Panc1 (cell line): ENCODE results near the gene MAGI3. TPM values are rescaled to one million over a fixed set of nuclear protein-coding genes. Genes with fewer than 3 reads are reported as not detected.

Experiments
- ATAC-seq: fragments of 200-7000 bp; cut with Tn5 transposase; 2 replicates; pipeline ENCODE4 v1.9.1; 2020; ENCODE audit warnings: mild to moderate bottlenecking, moderate library complexity
- BruUV-seq: library from RNA; stranded (reverse); fragments of 400-500 nt; replicated peaks from 2 replicates; lab custom pipeline; 2021; lab: Mats Ljungman, UMichigan
- CTCF ChIA-PET: fragments of 300-600 bp; sonication (Branson Sonifier 250); formaldehyde crosslinking; loops from one replicate; lab custom pipeline; 2022; ENCODE audit warnings: antibody characterized with exemption; lab: Charles Lee
- POLR2A ChIA-PET: fragments of 300-600 bp; sonication (Branson Sonifier 250); formaldehyde crosslinking; loops from one replicate; lab custom pipeline; 2022; ENCODE audit warnings: antibody characterized with exemption; lab: Charles Lee
- DNase-seq: peaks from one replicate; pipeline ENCODE4 v3.0.0-alpha.2; 2010; ENCODE audit warnings: low read depth, low spot score
- H3K27ac ChIP-seq: 2 replicates; pipeline ENCODE4 v1.5.1; 2011; ENCODE audit warnings: mild to moderate bottlenecking, low read length, inconsistent platforms
- H3K27me3 ChIP-seq: fragments of 200-500 bp; sonication (Bioruptor generic); 2 replicates; pipeline ENCODE4 v1.6.0; 2014; ENCODE audit warnings: low read length, inconsistent platforms; ENCODE audit not compliant: control insufficient read depth, insufficient read depth
- H3K36me3 ChIP-seq: fragments of 200-500 bp; sonication (Bioruptor generic); 2 replicates; pipeline ENCODE4 v1.5.1; 2014; ENCODE audit warnings: inconsistent platforms, mild to moderate bottlenecking, low read length, moderate library complexity; ENCODE audit not compliant: control insufficient read depth, insufficient read depth
- H3K4me1 ChIP-seq: 2 replicates; pipeline ENCODE4 v1.5.1; 2011; ENCODE audit warnings: inconsistent platforms, mild to moderate bottlenecking, low read length, moderate library complexity; ENCODE audit not compliant: control insufficient read depth, insufficient read depth
- H3K4me3 ChIP-seq, 2 experiments: 2 replicates each; pipeline ENCODE4 v1.5.1; 2011 to 2012; ENCODE audit warnings: low read depth in 2 of 2, low read length in 2 of 2, mild to moderate bottlenecking in 2 of 2, inconsistent platforms in 1 of 2, moderate library complexity in 1 of 2
- H3K9me3 ChIP-seq: fragments of 200-500 bp; sonication (Bioruptor generic); 2 replicates; pipeline ENCODE4 v1.5.1; 2014; ENCODE audit warnings: low read depth, mild to moderate bottlenecking, inconsistent platforms, low read length, moderate library complexity; ENCODE audit not compliant: control insufficient read depth, insufficient read depth
- POLR2AphosphoS5 ChIP-seq: IDR thresholded peaks from 2 replicates; pipeline ENCODE4 v1.6.1; 2012; ENCODE audit warnings: mild to moderate bottlenecking, low read depth, low read length, moderate library complexity
- SIN3A ChIP-seq: IDR thresholded peaks from 2 replicates; pipeline ENCODE4 v1.6.1; 2012; ENCODE audit warnings: low read depth, mild to moderate bottlenecking, low read length, moderate library complexity, borderline replicate concordance; ENCODE audit not compliant: insufficient read depth
- TCF7L2 ChIP-seq: IDR thresholded peaks from 2 replicates; pipeline ENCODE4 v1.6.1; 2011; ENCODE audit warnings: mild to moderate bottlenecking, low read depth, low read length, inconsistent platforms
- in situ Hi-C: cut with HindIII; loops from 2 replicates; pipeline ENCODE4 v1.10.0; 2016; ENCODE audit warnings: low sequenced_read_pairs, low pct_unique_long_range_greater_than_20kb
- intact Hi-C: fragments of 100-400 bp; cut with micrococcal nuclease; formaldehyde crosslinking; loops from one replicate; pipeline ENCODE4 v1.10.0; 2022; ENCODE audit not compliant: unreplicated experiment
- total RNA-seq: library from RNA; stranded (reverse); gene quantifications from one replicate; pipeline ENCODE4 v1.2.1, GENCODE V29; 2021; ENCODE audit not compliant: unreplicated experiment
- TF ChIP-seq, protein P1 (sequence below), 2 experiments: IDR thresholded peaks; 2 replicates each; pipeline ENCODE4 v1.6.1; 2011 to 2012; ENCODE audit warnings: low read depth in 2 of 2, control low read depth in 1 of 2, low read length in 1 of 2, mild to moderate bottlenecking in 1 of 2, moderate library complexity in 1 of 2; ENCODE audit not compliant: insufficient read depth in 1 of 2
- TF ChIP-seq, protein P2 (sequence below): fragments of 450-650 bp; IDR thresholded peaks from 2 replicates; pipeline ENCODE4 v1.5.1; 2017; ENCODE audit warnings: mild to moderate bottlenecking

Gene MAGI3
- total RNA-seq, 1 experiment from 2014 or later = 10.9 TPM

DNA sequence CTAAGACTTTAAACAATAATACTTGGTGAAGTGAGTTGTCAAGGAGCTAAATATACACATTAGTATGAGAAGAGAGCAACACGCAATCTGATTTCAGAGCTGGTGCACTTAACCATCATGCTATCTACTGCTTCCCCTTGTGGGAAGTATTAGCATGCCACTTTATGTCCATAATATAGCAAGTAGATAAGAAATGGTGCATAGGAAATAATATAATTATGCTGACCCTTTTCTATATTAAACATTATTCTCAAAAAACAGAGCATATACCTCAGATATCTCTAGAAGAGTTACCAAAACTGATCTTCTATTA, 63.4 kb downstream of the MAGI3 start:
- POLR2A ChIA-PET = no interaction called here
- Histone ChIP-seq H3K9me3 (no peaks in the 10 kb centered on the region), H3K4me3 (no peak overlapping the region), H3K27me3 (no peaks in the 10 kb centered on the region), H3K4me1 (peaks cover 14% of the 10 kb centered on the region), H3K36me3 (no peaks in the 10 kb centered on the region), H3K27ac (no peak overlapping the region)
- DNase-seq (no peak), ATAC-seq (no peak)
- CTCF ChIA-PET = no interaction called here
- BruUV-seq = no TSS peak
- in situ Hi-C loops (no loop called here), intact Hi-C loops (loop anchor here (5.0 kb wide), 1 partner anchor 311 kb away; no protein-coding TSS in a partner anchor)
- TF ChIP-seq, protein P1, sequence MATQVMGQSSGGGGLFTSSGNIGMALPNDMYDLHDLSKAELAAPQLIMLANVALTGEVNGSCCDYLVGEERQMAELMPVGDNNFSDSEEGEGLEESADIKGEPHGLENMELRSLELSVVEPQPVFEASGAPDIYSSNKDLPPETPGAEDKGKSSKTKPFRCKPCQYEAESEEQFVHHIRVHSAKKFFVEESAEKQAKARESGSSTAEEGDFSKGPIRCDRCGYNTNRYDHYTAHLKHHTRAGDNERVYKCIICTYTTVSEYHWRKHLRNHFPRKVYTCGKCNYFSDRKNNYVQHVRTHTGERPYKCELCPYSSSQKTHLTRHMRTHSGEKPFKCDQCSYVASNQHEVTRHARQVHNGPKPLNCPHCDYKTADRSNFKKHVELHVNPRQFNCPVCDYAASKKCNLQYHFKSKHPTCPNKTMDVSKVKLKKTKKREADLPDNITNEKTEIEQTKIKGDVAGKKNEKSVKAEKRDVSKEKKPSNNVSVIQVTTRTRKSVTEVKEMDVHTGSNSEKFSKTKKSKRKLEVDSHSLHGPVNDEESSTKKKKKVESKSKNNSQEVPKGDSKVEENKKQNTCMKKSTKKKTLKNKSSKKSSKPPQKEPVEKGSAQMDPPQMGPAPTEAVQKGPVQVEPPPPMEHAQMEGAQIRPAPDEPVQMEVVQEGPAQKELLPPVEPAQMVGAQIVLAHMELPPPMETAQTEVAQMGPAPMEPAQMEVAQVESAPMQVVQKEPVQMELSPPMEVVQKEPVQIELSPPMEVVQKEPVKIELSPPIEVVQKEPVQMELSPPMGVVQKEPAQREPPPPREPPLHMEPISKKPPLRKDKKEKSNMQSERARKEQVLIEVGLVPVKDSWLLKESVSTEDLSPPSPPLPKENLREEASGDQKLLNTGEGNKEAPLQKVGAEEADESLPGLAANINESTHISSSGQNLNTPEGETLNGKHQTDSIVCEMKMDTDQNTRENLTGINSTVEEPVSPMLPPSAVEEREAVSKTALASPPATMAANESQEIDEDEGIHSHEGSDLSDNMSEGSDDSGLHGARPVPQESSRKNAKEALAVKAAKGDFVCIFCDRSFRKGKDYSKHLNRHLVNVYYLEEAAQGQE (IDR thresholded peaks at IDR 0.05; ENCODE audit: insufficient read depth in 1 of 2, low read depth in 2 of 2, low read length in 1 of 2) = no peak
- TF ChIP-seq TCF7L2 = no peak
- no peak for TF ChIP-seq SIN3A
- TF ChIP-seq POLR2AphosphoS5 = no peak
- TF ChIP-seq, protein P2, sequence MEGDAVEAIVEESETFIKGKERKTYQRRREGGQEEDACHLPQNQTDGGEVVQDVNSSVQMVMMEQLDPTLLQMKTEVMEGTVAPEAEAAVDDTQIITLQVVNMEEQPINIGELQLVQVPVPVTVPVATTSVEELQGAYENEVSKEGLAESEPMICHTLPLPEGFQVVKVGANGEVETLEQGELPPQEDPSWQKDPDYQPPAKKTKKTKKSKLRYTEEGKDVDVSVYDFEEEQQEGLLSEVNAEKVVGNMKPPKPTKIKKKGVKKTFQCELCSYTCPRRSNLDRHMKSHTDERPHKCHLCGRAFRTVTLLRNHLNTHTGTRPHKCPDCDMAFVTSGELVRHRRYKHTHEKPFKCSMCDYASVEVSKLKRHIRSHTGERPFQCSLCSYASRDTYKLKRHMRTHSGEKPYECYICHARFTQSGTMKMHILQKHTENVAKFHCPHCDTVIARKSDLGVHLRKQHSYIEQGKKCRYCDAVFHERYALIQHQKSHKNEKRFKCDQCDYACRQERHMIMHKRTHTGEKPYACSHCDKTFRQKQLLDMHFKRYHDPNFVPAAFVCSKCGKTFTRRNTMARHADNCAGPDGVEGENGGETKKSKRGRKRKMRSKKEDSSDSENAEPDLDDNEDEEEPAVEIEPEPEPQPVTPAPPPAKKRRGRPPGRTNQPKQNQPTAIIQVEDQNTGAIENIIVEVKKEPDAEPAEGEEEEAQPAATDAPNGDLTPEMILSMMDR = no peak

DNA sequence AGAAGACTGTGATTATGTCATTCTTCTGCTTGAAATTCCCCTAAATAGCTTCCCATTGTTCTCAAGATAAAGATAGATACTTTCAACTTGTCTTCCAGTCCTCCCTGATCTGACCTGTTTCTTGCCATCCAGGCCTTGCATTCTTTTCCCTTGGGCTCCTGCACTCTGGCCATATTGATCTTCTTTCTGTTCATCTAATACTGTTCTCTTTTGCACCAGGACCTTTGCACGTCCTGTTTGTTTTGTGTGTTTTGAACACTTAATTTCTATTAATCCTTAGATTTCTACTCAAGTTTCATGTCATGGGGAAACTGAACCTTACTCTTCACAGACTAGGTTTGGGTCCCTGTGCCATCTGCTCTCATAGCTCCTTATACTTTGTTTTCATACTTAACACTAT, 65.1 kb downstream of the MAGI3 start:
- intact Hi-C loops (no loop called here), in situ Hi-C loops (no loop called here)
- Histone ChIP-seq H3K27me3 (no peaks in the 10 kb centered on the region), H3K4me3 (no peak overlapping the region), H3K36me3 (no peaks in the 10 kb centered on the region), H3K4me1 (peaks cover 14% of the 10 kb centered on the region), H3K27ac (peak overlapping the region; percentile 48; the same call in 1 of the 2 replicates), H3K9me3 (no peaks in the 10 kb centered on the region)
- no peak for TF ChIP-seq POLR2AphosphoS5
- TF ChIP-seq, protein P1 (IDR thresholded peaks at IDR 0.05; ENCODE audit: insufficient read depth in 1 of 2, low read depth in 2 of 2, low read length in 1 of 2) = no peak
- TF ChIP-seq, protein P2 = no peak
- no peak for TF ChIP-seq TCF7L2
- TF ChIP-seq SIN3A = no peak
- no peak for ATAC-seq
- POLR2A ChIA-PET = interaction anchor here (0.6 kb wide), 1 partner anchor 1210 kb away, joined by 6 read pairs; no protein-coding TSS in a partner anchor
- BruUV-seq = no TSS peak
- no peak for DNase-seq
- CTCF ChIA-PET = no interaction called here
